ENCODE data around the gene CCDC85B.

The CCDC85B gene

GRCh38 chr11:65900125-65900898 lies 9.8 kb downstream of the CCDC85B start, which contains the start of gene FOSL1:
Gene FOSL1, minus strand, starts transcription at chr11:65900388. Its CDS starts 49 bp downstream, at chr11:65900339.
- H3K9ac ChIP-seq (ENCODE audit: low read length), result no peak within 1 kb of the TSS
- no peak within 1 kb of the TSS for H3K27ac ChIP-seq (ENCODE audit: low read depth, low read length)
- H3K4me1 ChIP-seq (ENCODE audit: control insufficient read depth, insufficient read depth, low read length), result peaks cover 3% of the 10 kb centered on the region
- peak within 1 kb of the TSS; percentile 58 for H3K4me3 ChIP-seq (ENCODE audit: low read length)
- H3K27me3 ChIP-seq (ENCODE audit: control insufficient read depth, insufficient read depth, low read length), result peaks cover 9% of the 10 kb centered on the region
- no peaks in the 10 kb centered on the region for H3K36me3 ChIP-seq (ENCODE audit: control insufficient read depth, insufficient read depth, low read length)

DNA sequence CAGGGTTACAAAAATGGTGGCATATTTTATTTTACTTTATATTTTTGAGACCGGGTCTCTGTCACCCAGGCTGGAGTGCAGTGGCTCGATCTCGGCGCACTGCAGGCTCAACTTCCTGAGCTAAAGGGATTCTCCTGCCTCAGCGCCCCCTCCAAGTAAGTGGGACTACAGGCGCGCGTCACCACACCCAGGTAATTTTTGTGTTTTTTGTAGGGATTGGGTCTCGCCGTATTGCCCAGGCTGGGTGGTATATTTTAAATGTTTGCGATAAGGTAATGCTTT lies 10.4 kb downstream of the CCDC85B start:
- Histone ChIP-seq H3K4me3 (ENCODE audit: low read length) (peak overlapping the region; percentile 58), H3K27ac (ENCODE audit: low read depth, low read length) (no peak overlapping the region), H3K4me1 (ENCODE audit: control insufficient read depth, insufficient read depth, low read length) (peaks cover 3% of the 10 kb centered on the region), H3K27me3 (ENCODE audit: control insufficient read depth, insufficient read depth, low read length) (peaks cover 9% of the 10 kb centered on the region), H3K9ac (ENCODE audit: low read length) (no peak overlapping the region), H3K36me3 (ENCODE audit: control insufficient read depth, insufficient read depth, low read length) (no peaks in the 10 kb centered on the region)

DNA sequence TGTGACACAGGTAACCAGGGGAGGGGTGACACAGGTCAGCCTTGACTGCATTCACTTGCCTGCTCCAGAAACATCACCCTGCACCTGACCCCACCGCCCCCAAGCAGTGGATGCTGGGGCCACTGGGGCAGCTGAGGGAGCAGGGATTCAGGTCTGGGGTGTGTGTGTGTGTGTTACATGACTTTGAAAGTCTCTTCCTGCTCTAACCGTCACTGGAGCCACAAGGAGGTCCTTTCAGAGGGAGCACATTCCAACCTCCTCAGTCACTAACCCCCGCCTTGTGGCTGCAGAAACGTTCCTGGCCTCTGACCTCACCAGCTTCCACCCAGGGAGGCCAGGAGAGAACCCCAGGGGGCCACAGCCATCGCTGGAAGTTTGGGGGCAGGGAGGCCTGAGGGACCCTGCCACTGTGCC lies 12.6 kb downstream of the CCDC85B start:
- Histone ChIP-seq H3K36me3 (ENCODE audit: control insufficient read depth, insufficient read depth, low read length) (no peaks in the 10 kb centered on the region), H3K9ac (ENCODE audit: low read length) (no peak overlapping the region), H3K27ac (ENCODE audit: low read depth, low read length) (no peak overlapping the region), H3K4me1 (ENCODE audit: control insufficient read depth, insufficient read depth, low read length) (peaks cover 3% of the 10 kb centered on the region), H3K27me3 (ENCODE audit: control insufficient read depth, insufficient read depth, low read length) (peaks cover 9% of the 10 kb centered on the region), H3K4me3 (ENCODE audit: low read length) (no peak overlapping the region)

DNA sequence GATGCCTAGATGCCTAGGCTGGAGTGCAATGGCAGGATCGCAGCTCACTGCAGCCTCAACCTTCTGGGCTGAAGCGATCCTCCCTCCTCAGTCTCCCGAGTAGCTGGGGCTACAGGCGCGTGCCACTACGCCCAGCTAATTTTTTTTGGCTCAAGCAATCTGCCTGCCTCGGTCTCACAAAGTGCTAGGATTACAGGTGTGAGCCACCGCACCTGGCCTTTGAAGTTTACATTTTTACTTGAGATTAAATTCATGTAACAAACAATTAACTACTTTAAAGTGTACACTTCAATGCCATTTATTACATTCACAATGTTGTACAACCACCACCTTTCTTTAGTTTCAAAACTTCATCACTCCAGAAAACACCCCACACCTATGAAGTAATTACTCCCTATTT lies 13.2 kb downstream of the CCDC85B start:
- peaks cover 9% of the 10 kb centered on the region for H3K27me3 ChIP-seq (ENCODE audit: control insufficient read depth, insufficient read depth, low read length)
- H3K27ac ChIP-seq (ENCODE audit: low read depth, low read length), result no peak overlapping the region
- peaks cover 3% of the 10 kb centered on the region for H3K4me1 ChIP-seq (ENCODE audit: control insufficient read depth, insufficient read depth, low read length)
- H3K9ac ChIP-seq (ENCODE audit: low read length), result no peak overlapping the region
- no peak overlapping the region for H3K4me3 ChIP-seq (ENCODE audit: low read length)
- H3K36me3 ChIP-seq (ENCODE audit: control insufficient read depth, insufficient read depth, low read length), result no peaks in the 10 kb centered on the region

- Histone ChIP-seq H3K4me1 (ENCODE audit: control insufficient read depth, insufficient read depth, low read length) (peaks cover 2% of the 10 kb centered on the region), H3K27me3 (ENCODE audit: control insufficient read depth, insufficient read depth, low read length) (no peaks in the 10 kb centered on the region), H3K9ac (ENCODE audit: low read length) (no peak overlapping the region), H3K27ac (ENCODE audit: low read depth, low read length) (no peak overlapping the region), H3K36me3 (ENCODE audit: control insufficient read depth, insufficient read depth, low read length) (no peaks in the 10 kb centered on the region), H3K4me3 (ENCODE audit: low read length) (no peak overlapping the region)
Measured at GRCh38 chr11:65906602-65907001, 16.1 kb downstream of the CCDC85B start.

GRCh38 chr11:65907878-65908277 lies 17.4 kb downstream of the CCDC85B start:
- no peaks in the 10 kb centered on the region for H3K36me3 ChIP-seq (ENCODE audit: control insufficient read depth, insufficient read depth, low read length)
- H3K27me3 ChIP-seq (ENCODE audit: control insufficient read depth, insufficient read depth, low read length), result no peaks in the 10 kb centered on the region
- no peak overlapping the region for H3K4me3 ChIP-seq (ENCODE audit: low read length)
- no peak overlapping the region for H3K27ac ChIP-seq (ENCODE audit: low read depth, low read length)
- no peak overlapping the region for H3K9ac ChIP-seq (ENCODE audit: low read length)
- peaks cover 5% of the 10 kb centered on the region for H3K4me1 ChIP-seq (ENCODE audit: control insufficient read depth, insufficient read depth, low read length)

- no peaks in the 10 kb centered on the region for H3K27me3 ChIP-seq (ENCODE audit: control insufficient read depth, insufficient read depth, low read length)
- no peak overlapping the region for H3K4me3 ChIP-seq (ENCODE audit: low read length)
- H3K4me1 ChIP-seq (ENCODE audit: control insufficient read depth, insufficient read depth, low read length), result peaks cover 21% of the 10 kb centered on the region
- no peak overlapping the region for H3K27ac ChIP-seq (ENCODE audit: low read depth, low read length)
- no peaks in the 10 kb centered on the region for H3K36me3 ChIP-seq (ENCODE audit: control insufficient read depth, insufficient read depth, low read length)
- no peak overlapping the region for H3K9ac ChIP-seq (ENCODE audit: low read length)
Measured at GRCh38 chr11:65911682-65912568, 21.5 kb downstream of the CCDC85B start.

DNA sequence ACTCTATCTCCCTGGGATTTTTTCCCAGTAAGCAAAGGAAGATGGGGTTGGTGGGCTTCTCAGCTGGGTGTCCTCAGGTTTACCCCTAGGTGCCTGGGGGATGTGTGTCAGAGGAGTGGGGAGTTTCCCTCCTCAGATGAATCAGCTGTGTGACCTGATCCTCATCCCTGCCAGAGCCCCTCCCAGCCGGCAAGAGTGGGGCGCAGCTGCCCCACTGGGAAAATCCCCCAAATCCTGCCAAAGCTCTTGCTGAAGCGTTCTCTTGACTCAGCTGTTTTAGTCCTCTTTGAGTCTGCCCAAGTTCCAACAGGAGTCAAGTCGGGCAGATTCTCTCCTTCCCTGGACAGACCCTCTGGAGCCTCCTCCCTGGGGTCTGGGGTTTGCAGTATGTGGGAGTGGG lies 22.4 kb downstream of the CCDC85B start:
- peaks cover 31% of the 10 kb centered on the region for H3K4me1 ChIP-seq (ENCODE audit: control insufficient read depth, insufficient read depth, low read length)
- H3K27me3 ChIP-seq (ENCODE audit: control insufficient read depth, insufficient read depth, low read length), result no peaks in the 10 kb centered on the region
- H3K9ac ChIP-seq (ENCODE audit: low read length), result no peak overlapping the region
- H3K27ac ChIP-seq (ENCODE audit: low read depth, low read length), result no peak overlapping the region
- H3K4me3 ChIP-seq (ENCODE audit: low read length), result no peak overlapping the region
- H3K36me3 ChIP-seq (ENCODE audit: control insufficient read depth, insufficient read depth, low read length), result no peaks in the 10 kb centered on the region

DNA sequence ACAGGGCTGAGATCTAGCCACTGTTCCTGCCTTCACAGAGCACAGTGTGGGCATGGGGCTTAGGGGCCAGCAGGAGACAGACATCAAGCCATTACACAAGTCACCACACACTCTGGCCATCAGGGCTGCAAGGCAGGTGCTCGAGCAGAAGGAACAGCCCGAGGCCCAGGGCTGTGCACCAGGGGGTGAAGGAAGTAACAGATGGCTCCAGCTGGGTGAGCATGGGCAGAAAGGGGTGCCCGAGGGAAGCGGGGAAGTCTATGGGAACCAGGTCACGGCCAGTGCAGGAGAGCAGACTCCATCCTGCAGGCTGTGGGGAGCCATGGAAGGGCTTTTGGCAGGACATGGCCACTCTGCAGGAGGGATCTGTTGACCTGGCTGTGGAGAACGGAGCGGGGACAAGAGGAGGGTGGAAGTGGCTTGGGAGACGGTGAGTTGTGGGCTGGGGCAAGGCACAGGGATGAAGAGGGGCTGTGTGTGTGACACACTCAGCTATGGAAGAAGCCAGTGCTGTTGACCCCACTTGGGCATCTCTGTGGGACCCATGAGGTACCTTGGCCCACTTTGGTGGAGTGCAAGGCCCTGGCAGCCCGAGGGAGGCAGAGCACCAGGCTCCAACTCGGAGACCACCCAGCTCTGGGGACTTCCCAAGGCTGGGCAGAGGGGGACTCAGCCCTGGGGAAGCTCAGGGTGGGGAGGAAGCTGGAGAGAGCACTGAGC lies 24.8 kb downstream of the CCDC85B start:
- Histone ChIP-seq H3K9ac (ENCODE audit: low read length) (no peak overlapping the region), H3K4me1 (ENCODE audit: control insufficient read depth, insufficient read depth, low read length) (peaks cover 34% of the 10 kb centered on the region), H3K36me3 (ENCODE audit: control insufficient read depth, insufficient read depth, low read length) (no peaks in the 10 kb centered on the region), H3K4me3 (ENCODE audit: low read length) (no peak overlapping the region), H3K27me3 (ENCODE audit: control insufficient read depth, insufficient read depth, low read length) (no peaks in the 10 kb centered on the region), H3K27ac (ENCODE audit: low read depth, low read length) (peak overlapping the region; percentile 88)

- H3K4me3 ChIP-seq (ENCODE audit: low read length), result peak overlapping the region; percentile 14
- peaks cover 39% of the 10 kb centered on the region for H3K4me1 ChIP-seq (ENCODE audit: control insufficient read depth, insufficient read depth, low read length)
- H3K9ac ChIP-seq (ENCODE audit: low read length), result no peak overlapping the region
- peaks cover 3% of the 10 kb centered on the region for H3K36me3 ChIP-seq (ENCODE audit: control insufficient read depth, insufficient read depth, low read length)
- H3K27ac ChIP-seq (ENCODE audit: low read depth, low read length), result peak overlapping the region; percentile 88
- H3K27me3 ChIP-seq (ENCODE audit: control insufficient read depth, insufficient read depth, low read length), result no peaks in the 10 kb centered on the region
Measured at GRCh38 chr11:65915821-65916251, 25.4 kb downstream of the CCDC85B start.

GRCh38 chr11:65916391-65916790 lies 25.9 kb downstream of the CCDC85B start:
- Histone ChIP-seq H3K27me3 (ENCODE audit: control insufficient read depth, insufficient read depth, low read length) (no peaks in the 10 kb centered on the region), H3K4me3 (ENCODE audit: low read length) (no peak overlapping the region), H3K27ac (ENCODE audit: low read depth, low read length) (peak overlapping the region; percentile 88), H3K9ac (ENCODE audit: low read length) (no peak overlapping the region), H3K36me3 (ENCODE audit: control insufficient read depth, insufficient read depth, low read length) (peaks cover 4% of the 10 kb centered on the region), H3K4me1 (ENCODE audit: control insufficient read depth, insufficient read depth, low read length) (peaks cover 39% of the 10 kb centered on the region)

DNA sequence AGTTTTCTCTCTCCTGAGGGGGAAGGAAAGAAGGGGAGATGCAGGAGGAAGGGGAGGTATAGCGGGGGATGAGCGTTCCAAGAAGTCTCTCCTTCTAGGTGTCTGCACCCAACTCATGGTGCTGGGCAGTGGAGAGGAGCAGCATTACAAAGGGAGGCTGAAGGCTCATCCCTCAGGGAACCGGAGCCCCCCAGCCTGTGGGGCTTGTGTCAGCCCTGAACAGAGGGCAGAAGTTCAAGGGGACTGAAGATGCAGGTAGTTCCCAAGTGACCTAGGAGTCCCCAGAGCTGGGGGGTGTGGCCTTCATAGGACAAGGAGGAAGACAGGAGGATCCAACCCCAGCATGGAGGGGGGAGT lies 26.6 kb downstream of the CCDC85B start:
- no peaks in the 10 kb centered on the region for H3K27me3 ChIP-seq (ENCODE audit: control insufficient read depth, insufficient read depth, low read length)
- H3K36me3 ChIP-seq (ENCODE audit: control insufficient read depth, insufficient read depth, low read length), result peaks cover 4% of the 10 kb centered on the region
- no peak overlapping the region for H3K9ac ChIP-seq (ENCODE audit: low read length)
- H3K4me3 ChIP-seq (ENCODE audit: low read length), result peak overlapping the region; percentile 97
- H3K4me1 ChIP-seq (ENCODE audit: control insufficient read depth, insufficient read depth, low read length), result peaks cover 34% of the 10 kb centered on the region
- peak overlapping the region; percentile 88 for H3K27ac ChIP-seq (ENCODE audit: low read depth, low read length)
